ENCODE results near the gene RNF123. TPM values are rescaled to one million over a fixed set of nuclear protein-coding genes. Genes with fewer than 3 reads are reported as not detected.
"Not testable (repeated sequence)": the region's sequence is repeated elsewhere in the genome, so short reads cannot be mapped to it uniquely, and the experiment has no call there.

RNF123 gene
- total RNA-seq, 6 experiments from 2014 or later, result 35.3 to 44.2 (median 39.8) TPM

DNA sequence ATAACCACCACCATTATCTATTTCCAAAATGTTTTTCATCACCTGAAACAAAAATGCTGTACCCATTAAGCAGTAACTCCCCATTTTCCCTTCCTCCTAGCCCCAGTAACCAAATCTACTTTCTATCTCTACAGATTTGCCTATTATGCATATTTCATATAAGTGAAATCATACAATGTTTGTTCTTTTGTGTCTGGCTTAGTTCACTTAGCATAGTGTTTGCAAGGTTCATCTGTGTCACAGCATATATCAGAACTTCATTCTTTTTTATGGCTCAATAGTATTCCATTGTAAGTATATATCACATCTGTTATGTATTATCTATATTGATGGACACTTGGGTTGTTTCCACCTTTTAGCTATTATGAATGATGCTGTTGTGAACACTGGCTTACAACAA, 51.1 kb downstream of the RNF123 start:
- H3K4me1 Mint-ChIP-seq (ENCODE audit: low read depth), result no peaks in the 10 kb centered on the region
- no peaks in the 10 kb centered on the region for H3K27me3 Mint-ChIP-seq (ENCODE audit: insufficient read depth)
- TF ChIP-seq, protein P1, sequence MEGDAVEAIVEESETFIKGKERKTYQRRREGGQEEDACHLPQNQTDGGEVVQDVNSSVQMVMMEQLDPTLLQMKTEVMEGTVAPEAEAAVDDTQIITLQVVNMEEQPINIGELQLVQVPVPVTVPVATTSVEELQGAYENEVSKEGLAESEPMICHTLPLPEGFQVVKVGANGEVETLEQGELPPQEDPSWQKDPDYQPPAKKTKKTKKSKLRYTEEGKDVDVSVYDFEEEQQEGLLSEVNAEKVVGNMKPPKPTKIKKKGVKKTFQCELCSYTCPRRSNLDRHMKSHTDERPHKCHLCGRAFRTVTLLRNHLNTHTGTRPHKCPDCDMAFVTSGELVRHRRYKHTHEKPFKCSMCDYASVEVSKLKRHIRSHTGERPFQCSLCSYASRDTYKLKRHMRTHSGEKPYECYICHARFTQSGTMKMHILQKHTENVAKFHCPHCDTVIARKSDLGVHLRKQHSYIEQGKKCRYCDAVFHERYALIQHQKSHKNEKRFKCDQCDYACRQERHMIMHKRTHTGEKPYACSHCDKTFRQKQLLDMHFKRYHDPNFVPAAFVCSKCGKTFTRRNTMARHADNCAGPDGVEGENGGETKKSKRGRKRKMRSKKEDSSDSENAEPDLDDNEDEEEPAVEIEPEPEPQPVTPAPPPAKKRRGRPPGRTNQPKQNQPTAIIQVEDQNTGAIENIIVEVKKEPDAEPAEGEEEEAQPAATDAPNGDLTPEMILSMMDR (IDR thresholded peaks at IDR 0.05), result no peak
- peaks cover 33% of the 10 kb centered on the region for H3K36me3 Mint-ChIP-seq (ENCODE audit: low read depth)
- H3K9me3 Mint-ChIP-seq, result no peaks in the 10 kb centered on the region
- DNase-seq, result no peak
- H3K27ac Mint-ChIP-seq, result no peak overlapping the region
- H3K4me3 Mint-ChIP-seq, result no peak overlapping the region

DNA sequence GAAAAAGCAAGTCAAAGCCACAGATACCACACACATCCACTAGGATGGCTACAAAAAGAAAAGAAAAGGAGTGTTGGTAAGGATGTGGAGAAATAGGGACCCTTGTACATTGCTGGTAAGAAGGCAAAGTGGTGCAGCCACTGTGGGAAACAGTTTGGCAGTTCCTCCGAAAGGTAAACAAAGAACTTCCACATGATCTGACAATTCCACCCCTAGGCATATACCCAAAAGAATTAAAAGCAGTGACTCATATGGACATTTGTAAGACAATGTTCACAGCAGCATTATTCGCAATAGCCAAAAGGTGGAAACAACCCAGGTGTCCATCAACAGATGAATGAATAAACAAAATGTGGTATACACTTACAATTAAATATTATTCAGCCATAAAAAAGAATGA, 56.6 kb downstream of the RNF123 start:
- H3K36me3 Mint-ChIP-seq (ENCODE audit: low read depth), result peaks cover 6% of the 10 kb centered on the region; the same call in 1 of the 2 replicates
- DNase-seq, result peak; percentile 13
- peaks cover 37% of the 10 kb centered on the region for H3K4me1 Mint-ChIP-seq (ENCODE audit: low read depth)
- H3K4me3 Mint-ChIP-seq, result no peak overlapping the region
- TF ChIP-seq, protein P1 (IDR thresholded peaks at IDR 0.05), result no peak
- peak overlapping the region; percentile 57; the same call in 1 of the 2 replicates for H3K27ac Mint-ChIP-seq
- H3K9me3 Mint-ChIP-seq, result no peaks in the 10 kb centered on the region
- H3K27me3 Mint-ChIP-seq (ENCODE audit: insufficient read depth), result no peaks in the 10 kb centered on the region; the same call in 1 of the 2 replicates

DNA sequence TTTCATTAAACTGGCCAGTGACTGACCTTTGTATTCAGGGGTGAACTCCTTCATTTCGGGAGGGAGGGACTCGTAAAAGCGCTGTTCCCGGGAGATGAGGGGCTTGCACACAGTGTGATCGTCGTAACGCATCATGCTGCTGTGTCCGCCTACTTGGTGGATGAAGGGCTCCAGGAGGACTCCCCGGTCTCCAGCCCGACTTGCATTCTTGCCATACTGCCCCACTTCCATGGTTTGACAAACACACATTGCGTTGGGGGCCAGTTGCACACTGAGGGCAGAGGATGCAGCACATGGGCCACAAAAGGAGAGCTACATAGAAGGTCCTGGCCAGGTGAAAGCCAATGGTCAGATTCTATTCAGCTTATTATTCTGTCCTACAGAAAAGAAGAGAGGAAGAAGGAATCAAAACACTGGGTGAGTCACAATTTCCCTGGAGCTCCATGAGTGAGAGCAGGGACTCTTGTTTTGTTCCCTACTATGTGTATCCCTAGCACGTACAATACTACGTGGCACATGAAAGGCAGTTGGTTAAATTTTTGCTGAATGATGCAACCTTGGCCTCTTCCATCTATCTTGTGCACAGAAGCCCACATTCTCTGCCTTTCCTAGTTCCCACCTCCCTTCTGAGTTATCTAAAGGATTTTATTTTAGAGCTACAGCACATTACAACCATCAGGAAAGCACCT, 58.6 kb downstream of the RNF123 start:
- no peaks in the 10 kb centered on the region; the same call in 1 of the 2 replicates for H3K27me3 Mint-ChIP-seq (ENCODE audit: insufficient read depth)
- H3K4me3 Mint-ChIP-seq, result no peak overlapping the region
- H3K36me3 Mint-ChIP-seq (ENCODE audit: low read depth), result peaks cover 6% of the 10 kb centered on the region; the same call in 1 of the 2 replicates
- peaks cover 37% of the 10 kb centered on the region for H3K4me1 Mint-ChIP-seq (ENCODE audit: low read depth)
- peak; percentile 28 for DNase-seq
- TF ChIP-seq, protein P1 (IDR thresholded peaks at IDR 0.05), result no peak
- H3K9me3 Mint-ChIP-seq, result no peaks in the 10 kb centered on the region
- peak overlapping the region; percentile 50 for H3K27ac Mint-ChIP-seq

DNA sequence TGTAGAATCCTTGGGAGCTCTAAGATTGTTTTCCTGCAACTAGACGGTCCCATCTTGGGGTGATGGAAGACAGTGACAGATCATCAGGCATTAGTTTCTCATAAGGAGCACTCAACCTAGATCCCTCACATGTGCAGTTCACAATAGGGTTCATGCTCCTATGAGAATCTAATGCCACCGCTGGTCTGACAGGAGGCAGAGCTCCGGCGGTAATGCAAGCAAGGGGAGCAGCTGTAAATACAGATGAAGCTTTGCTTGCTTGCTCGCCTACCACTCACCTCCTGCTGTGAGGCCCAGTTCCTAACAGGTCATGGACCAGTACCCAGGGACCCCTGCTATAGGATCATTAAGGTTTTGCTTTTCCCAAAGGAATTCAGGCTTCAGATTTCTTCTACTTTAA, 59.5 kb downstream of the RNF123 start:
- H3K9me3 Mint-ChIP-seq; H3K27ac Mint-ChIP-seq; H3K27me3 Mint-ChIP-seq (ENCODE audit: insufficient read depth); H3K4me3 Mint-ChIP-seq; H3K36me3 Mint-ChIP-seq (ENCODE audit: low read depth); DNase-seq: not testable (repeated sequence)
- H3K4me1 Mint-ChIP-seq (ENCODE audit: low read depth), result peaks cover 37% of the 10 kb centered on the region

DNA sequence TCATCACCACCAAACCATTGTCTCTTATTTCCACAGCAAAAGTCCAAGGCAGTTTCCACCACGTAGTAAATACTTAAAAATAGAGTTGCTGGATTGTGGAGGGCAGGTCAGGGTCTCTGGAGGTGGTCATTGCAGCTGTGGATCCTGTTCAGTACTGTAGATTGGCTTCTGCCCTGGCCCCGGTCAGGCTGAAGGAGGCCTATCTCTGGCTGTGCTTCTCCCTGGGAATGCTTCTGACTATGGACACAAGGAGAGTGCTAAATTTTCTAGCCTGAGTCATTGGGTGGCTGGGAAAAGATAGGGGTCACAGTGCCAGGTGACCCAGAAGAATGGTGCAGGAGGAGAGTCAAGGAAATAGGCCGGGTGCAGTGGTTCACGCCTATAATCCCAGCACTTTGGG, 60.7 kb downstream of the RNF123 start:
- Mint-ChIP-seq H3K4me3 (no peak overlapping the region), H3K27me3 (ENCODE audit: insufficient read depth) (no peaks in the 10 kb centered on the region; the same call in 1 of the 2 replicates), H3K9me3 (no peaks in the 10 kb centered on the region), H3K4me1 (ENCODE audit: low read depth) (peaks cover 37% of the 10 kb centered on the region), H3K36me3 (ENCODE audit: low read depth) (peaks cover 1% of the 10 kb centered on the region; the same call in 1 of the 2 replicates), H3K27ac (peak overlapping the region; percentile 40)
- peak; percentile 33 for DNase-seq
- TF ChIP-seq, protein P1 (IDR thresholded peaks at IDR 0.05), result no peak

DNA sequence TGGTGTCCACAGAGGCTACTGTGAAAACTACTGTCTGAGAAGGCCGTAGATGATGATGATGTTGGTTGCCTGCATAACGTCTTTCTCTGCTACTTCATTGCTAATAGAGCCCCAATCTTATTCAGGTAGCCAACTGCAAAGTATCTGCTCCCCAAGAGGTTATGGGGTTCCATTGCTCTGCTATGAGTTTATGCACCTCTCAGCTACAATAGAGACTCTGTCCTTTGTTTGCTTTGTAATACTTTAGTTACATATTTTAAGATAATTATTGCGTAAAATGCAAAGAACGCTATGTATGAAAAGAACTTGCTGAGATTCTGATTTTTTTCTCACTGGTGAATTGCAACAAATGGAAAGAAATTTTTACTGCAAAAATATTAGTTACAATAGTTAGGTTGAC, 62.1 kb downstream of the RNF123 start:
- Mint-ChIP-seq H3K27me3 (ENCODE audit: insufficient read depth) (no peaks in the 10 kb centered on the region; the same call in 1 of the 2 replicates), H3K36me3 (ENCODE audit: low read depth) (no peaks in the 10 kb centered on the region), H3K9me3 (no peaks in the 10 kb centered on the region), H3K27ac (no peak overlapping the region), H3K4me3 (no peak overlapping the region), H3K4me1 (ENCODE audit: low read depth) (peaks cover 38% of the 10 kb centered on the region)
- TF ChIP-seq, protein P1 (IDR thresholded peaks at IDR 0.05), result no peak
- no peak for DNase-seq
